CD14-positive monocyte (primary cell): ENCODE measurements around the gene ABT1. TPM values are rescaled to one million over a fixed set of nuclear protein-coding genes. Genes with fewer than 3 reads are reported as not detected.

ENCODE experiments used
- DNase-seq, 3 donors: peaks; one replicate each; pipeline ENCODE4 v3.0.0-alpha.2; 2011 to 2022
- H2AFZ ChIP-seq: 2 replicates; pipeline ENCODE4 v1.6.0; 2012; ENCODE audit warnings: mild to moderate bottlenecking, low read depth, low read length, inconsistent platforms; ENCODE audit not compliant: insufficient read depth, poor library complexity, severe bottlenecking
- H3K27ac ChIP-seq, 2 donors: 1 replicate in 1 of 2; 2 replicates in 1 of 2; pipeline ENCODE4 v1.5.1; 2012 to 2013; ENCODE audit warnings: low read length in 2 of 2, control low read depth in 1 of 2, inconsistent platforms in 1 of 2, low read depth in 1 of 2, mild to moderate bottlenecking in 1 of 2
- H3K27me3 ChIP-seq, 2 donors: one replicate each; pipeline versions ENCODE4 v1.6.0 to v1.6.1; 2011 to 2013; ENCODE audit warnings: low read length in 2 of 2; ENCODE audit not compliant: control insufficient read depth in 2 of 2, insufficient read depth in 2 of 2
- H3K36me3 ChIP-seq, 2 donors: replicated peaks in 1 of 2; 1 replicate in 1 of 2; 2 replicates in 1 of 2; pipeline versions ENCODE4 v1.5.1 to v1.6.1; 2012 to 2013; ENCODE audit warnings: low read length in 2 of 2, control low read depth in 1 of 2, inconsistent platforms in 1 of 2, mild to moderate bottlenecking in 1 of 2; ENCODE audit not compliant: insufficient read depth in 2 of 2, control insufficient read depth in 1 of 2
- H3K4me1 ChIP-seq, 2 donors: 1 replicate in 1 of 2; 2 replicates in 1 of 2; pipeline versions ENCODE4 v1.5.1 to v1.6.1; 2012 to 2013; ENCODE audit warnings: low read length in 2 of 2, control low read depth in 1 of 2, inconsistent platforms in 1 of 2, mild to moderate bottlenecking in 1 of 2, moderate library complexity in 1 of 2; ENCODE audit not compliant: insufficient read depth in 2 of 2, control insufficient read depth in 1 of 2
- H3K4me2 ChIP-seq: replicated peaks from 2 replicates; pipeline ENCODE3; 2012; ENCODE audit warnings: low read length, moderate library complexity, mild to moderate bottlenecking; ENCODE audit not compliant: poor library complexity, severe bottlenecking; ENCODE audit errors: extremely low read depth
- H3K4me3 ChIP-seq, 3 experiments: fragments of 200-600 bp in 1 of 3; sonication (generic) in 1 of 3; replicated peaks in 1 of 3; 1 replicate in 2 of 3; 2 replicates in 1 of 3; pipeline ENCODE4 v1.5.1; 2011 to 2013; ENCODE audit warnings: low read length in 3 of 3, mild to moderate bottlenecking in 3 of 3, control low read depth in 2 of 3, low read depth in 2 of 3, inconsistent platforms in 1 of 3, moderate library complexity in 1 of 3
- H3K79me2 ChIP-seq: 2 replicates; pipeline ENCODE4 v1.6.0; 2012; ENCODE audit warnings: mild to moderate bottlenecking, control low read depth, inconsistent platforms, low read length, moderate library complexity; ENCODE audit not compliant: insufficient read depth
- H3K9ac ChIP-seq: 2 replicates; pipeline ENCODE4 v1.6.0; 2017; ENCODE audit warnings: low read length, mild to moderate bottlenecking; ENCODE audit not compliant: insufficient read depth, poor library complexity, severe bottlenecking
- H3K9me3 ChIP-seq, 2 donors: replicated peaks in 1 of 2; 1 replicate in 1 of 2; 2 replicates in 1 of 2; pipeline versions ENCODE4 v1.5.1 to v1.6.1; 2012 to 2013; ENCODE audit warnings: low read length in 2 of 2, control low read depth in 1 of 2; ENCODE audit not compliant: control insufficient read depth in 1 of 2, insufficient read depth in 1 of 2
- H4K20me1 ChIP-seq: 2 replicates; pipeline ENCODE4 v1.6.0; 2012; ENCODE audit warnings: mild to moderate bottlenecking, low read length, control low read depth, moderate library complexity; ENCODE audit not compliant: insufficient read depth
- H3K27ac Mint-ChIP-seq, 7 donors: one replicate each; pipeline ENCODE4 v1.8.0; 2020; ENCODE audit warnings: mild to moderate bottlenecking in 7 of 7, mixed read lengths in 7 of 7, moderate library complexity in 6 of 7, inconsistent platforms in 2 of 7
- H3K27me3 Mint-ChIP-seq, 3 donors: one replicate each; pipeline ENCODE4 v1.8.0; 2021 to 2022; ENCODE audit warnings: low read depth in 3 of 3, mild to moderate bottlenecking in 3 of 3, mixed read lengths in 3 of 3, moderate library complexity in 3 of 3, inconsistent platforms in 1 of 3
- H3K36me3 Mint-ChIP-seq, 2 donors: one replicate each; pipeline ENCODE4 v1.8.0; 2020; ENCODE audit warnings: mixed read lengths in 2 of 2, inconsistent platforms in 1 of 2, mild to moderate bottlenecking in 1 of 2
- H3K4me1 Mint-ChIP-seq: one replicate; pipeline ENCODE4 v1.8.0; 2020; ENCODE audit warnings: mild to moderate bottlenecking, mixed read lengths
- H3K4me3 Mint-ChIP-seq, 2 donors: one replicate each; pipeline ENCODE4 v1.8.0; 2020; ENCODE audit warnings: mild to moderate bottlenecking in 2 of 2, mixed read lengths in 2 of 2, moderate library complexity in 1 of 2
- H3K9me3 Mint-ChIP-seq, 7 donors: one replicate each; pipeline ENCODE4 v1.8.0; 2020 to 2022; ENCODE audit warnings: mixed read lengths in 7 of 7, mild to moderate bottlenecking in 6 of 7, moderate library complexity in 6 of 7, inconsistent platforms in 2 of 7
- CTCF ChIP-seq: fragments of 200-600 bp; IDR thresholded peaks from one replicate; pipeline ENCODE4 v1.8.0; 2022; ENCODE audit warnings: antibody characterized with exemption, mild to moderate bottlenecking
- WGBS: methylation state at CpG from one replicate; pipeline ENCODE4 v1.1.5; 2013; ENCODE audit warnings: missing lambda C conversion rate; ENCODE audit not compliant: insufficient coverage; 5-methylcytosine and 5-hydroxymethylcytosine counted together
- intact Hi-C, 2 donors: fragments of 100-400 bp; cut with micrococcal nuclease; formaldehyde crosslinking; loops; one replicate each; pipeline versions ENCODE4 v1.15.0 to v1.15.1; 2023
- polyA plus RNA-seq, 3 donors: library from polyadenylated mRNA; depleted of rRNA in 1 of 3; unstranded in 2 of 3; stranded (reverse) in 1 of 3; fragments of 300-500 nt in 2 of 3; fragments of >200 nt in 1 of 3; fragmentation: Illumina TruSeq in 2 of 3; gene quantifications; 1 replicate in 2 of 3; 2 replicates in 1 of 3; pipeline ENCODE4 v1.2.3, GENCODE V29; 2012 to 2021

ABT1 gene
- polyA plus RNA-seq, 3 donors = 11.6 to 40.6 (median 31.7) TPM

DNA sequence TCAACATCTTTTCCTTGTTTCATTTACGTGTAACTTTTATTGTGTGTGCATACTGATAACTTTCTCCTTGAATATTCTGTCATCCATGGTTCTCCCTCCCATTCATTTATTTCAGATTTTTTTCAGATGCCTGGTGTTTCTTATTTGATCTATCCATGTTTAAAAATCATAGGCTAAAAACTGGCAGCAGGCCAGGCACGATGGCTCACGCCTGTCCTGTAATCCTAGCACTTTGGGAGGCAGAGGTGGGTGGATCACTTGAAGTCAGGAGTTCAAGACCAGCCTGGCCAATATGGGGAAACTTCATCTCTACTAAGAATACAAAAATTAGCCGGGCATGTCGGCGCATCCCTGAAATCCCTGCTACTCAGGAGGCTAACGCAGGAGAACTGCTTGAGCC, 31.1 kb downstream of the ABT1 start:
- WGBS = 93% methylated on average over 4 of the region's 7 CpGs
- Mint-ChIP-seq H3K27ac (no peak overlapping the region), H3K4me3 (no peak overlapping the region), H3K27me3 (peaks cover 0 to 3% (median 0%) of the 10 kb centered on the region in 3 donors), H3K36me3 (no peaks in the 10 kb centered on the region), H3K9me3 (peaks cover 6 to 43% (median 35%) of the 10 kb centered on the region in 7 donors), H3K4me1 (no peaks in the 10 kb centered on the region)
- no peaks in the 10 kb centered on the region for H3K27me3 ChIP-seq
- no peak overlapping the region for H3K9ac ChIP-seq
- no peak overlapping the region for H3K4me2 ChIP-seq
- no peak overlapping the region for H3K4me3 ChIP-seq
- H4K20me1 ChIP-seq = no peaks in the 10 kb centered on the region
- DNase-seq = no peak
- no peaks in the 10 kb centered on the region for H3K4me1 ChIP-seq
- H3K27ac ChIP-seq = no peak overlapping the region
- no peak for TF ChIP-seq CTCF
- H3K9me3 ChIP-seq = peaks cover 9 to 26% of the 10 kb centered on the region in 2 donors
- no peaks in the 10 kb centered on the region for H3K36me3 ChIP-seq
- intact Hi-C loops = no loop called here
- H2AFZ ChIP-seq = no peak overlapping the region
- no peaks in the 10 kb centered on the region for H3K79me2 ChIP-seq

GRCh38 chr6:26629359-26629758, 32.6 kb downstream of the ABT1 start:
- DNase-seq = no peak
- H3K36me3 Mint-ChIP-seq = peaks cover 2 to 6% of the 10 kb centered on the region in 2 donors
- no peak overlapping the region for H3K4me2 ChIP-seq
- no peak overlapping the region for H3K27ac ChIP-seq
- H3K4me1 ChIP-seq = no peaks in the 10 kb centered on the region
- H3K9ac ChIP-seq = no peak overlapping the region
- intact Hi-C loops = no loop called here
- H3K36me3 ChIP-seq = peaks cover 0 to 4% of the 10 kb centered on the region in 2 donors
- no peak overlapping the region for H3K4me3 ChIP-seq
- no peak overlapping the region for H3K4me3 Mint-ChIP-seq
- no peaks in the 10 kb centered on the region for H3K79me2 ChIP-seq
- no peaks in the 10 kb centered on the region for H3K27me3 ChIP-seq
- no peak overlapping the region for H3K27ac Mint-ChIP-seq
- H3K4me1 Mint-ChIP-seq = no peaks in the 10 kb centered on the region
- H3K9me3 Mint-ChIP-seq = peaks cover 8 to 44% (median 34%) of the 10 kb centered on the region in 7 donors
- no peak for TF ChIP-seq CTCF
- WGBS = no CpG with 5 or more reads among the region's 1 CpG
- no peaks in the 10 kb centered on the region for H3K27me3 Mint-ChIP-seq
- no peak overlapping the region for H2AFZ ChIP-seq
- peaks cover 23 to 26% of the 10 kb centered on the region in 2 donors for H3K9me3 ChIP-seq
- H4K20me1 ChIP-seq = no peaks in the 10 kb centered on the region
